GM18502 (cell line): ENCODE results near the gene NRIP2.
A peak's percentile ranks its signal among the peaks of the same experiment; 100 is the strongest.

Experiments
- ATAC-seq: cut with Tn5 transposase; IDR thresholded peaks from one replicate; pipeline ENCODE4 v1.9.1; 2021; ENCODE audit warnings: mild to moderate bottlenecking; ENCODE audit not compliant: unreplicated experiment, poor library complexity

Gene NRIP2

DNA sequence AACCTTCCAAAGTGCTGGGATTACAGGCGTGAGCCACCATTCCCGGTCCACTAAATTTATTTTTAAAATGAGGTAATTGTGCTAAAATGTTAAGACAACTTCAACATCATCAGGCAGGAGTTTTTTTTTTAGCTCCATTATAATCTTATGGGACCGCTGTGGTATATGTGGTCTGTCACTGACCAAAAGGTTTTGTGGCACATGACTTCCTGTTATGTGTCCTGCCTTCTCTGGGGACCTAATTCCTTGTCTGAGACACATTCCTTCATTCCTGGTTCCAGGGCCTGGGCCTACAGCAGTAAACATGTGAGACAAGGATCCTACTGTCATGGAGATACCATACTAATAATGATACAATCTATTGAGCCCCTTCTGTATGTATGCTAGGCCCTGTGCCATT lies 17.1 kb upstream of the NRIP2 start:
- no peak for ATAC-seq

DNA sequence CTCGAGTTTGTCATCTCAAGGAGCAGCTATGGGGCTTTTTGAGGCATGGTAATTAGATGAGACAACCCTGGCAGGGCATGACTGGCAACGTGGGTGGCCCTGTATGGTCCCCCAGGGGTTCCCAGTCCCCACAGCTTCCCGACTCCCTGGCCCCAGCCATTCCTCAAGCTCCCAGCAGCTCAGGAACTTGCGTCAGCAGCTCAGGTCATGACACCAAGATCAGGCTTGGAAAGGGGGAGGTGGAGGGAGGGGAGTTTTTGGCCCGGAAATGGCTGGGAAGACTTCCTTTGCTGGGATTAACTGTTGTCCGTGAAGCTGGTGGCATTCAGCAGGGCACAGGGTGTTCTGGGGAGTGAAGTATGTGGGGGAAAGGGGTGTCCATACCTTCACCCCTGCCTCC lies 10.4 kb upstream of the NRIP2 start:
- no peak for ATAC-seq

GRCh38 chr12:2844786-2845185 lies 10.0 kb upstream of the NRIP2 start:
- ATAC-seq, result no peak

GRCh38 chr12:2842948-2843347 lies 8.1 kb upstream of the NRIP2 start:
- no peak for ATAC-seq

DNA sequence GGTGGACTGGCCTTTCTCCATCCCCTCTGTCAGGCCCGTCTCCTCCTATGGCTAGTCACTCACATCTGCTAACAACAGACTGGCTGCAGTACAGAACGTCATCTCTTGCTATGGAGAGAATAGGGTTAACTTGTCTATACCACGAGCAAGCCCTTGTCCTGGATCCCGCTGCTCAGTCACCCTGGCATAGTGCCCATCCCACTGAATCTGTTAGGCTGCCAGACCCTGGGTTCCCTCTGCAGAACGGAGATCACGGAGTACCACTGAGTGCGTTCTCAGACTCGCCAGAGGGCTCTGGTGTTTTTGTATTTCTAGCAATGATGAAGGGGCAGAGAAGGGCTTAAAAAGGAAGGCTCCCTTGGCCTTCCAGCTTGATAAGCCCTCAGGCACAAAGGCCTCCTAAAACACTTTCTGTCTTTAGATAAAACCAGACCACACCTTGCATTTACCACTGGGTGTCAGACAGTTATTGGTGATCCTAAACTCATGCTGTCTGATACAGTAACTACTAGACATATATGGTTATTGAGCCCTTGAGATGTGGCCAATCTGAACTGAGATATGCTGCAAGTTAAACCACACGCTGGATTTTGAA lies 6.3 kb upstream of the NRIP2 start:
- no peak for ATAC-seq

DNA sequence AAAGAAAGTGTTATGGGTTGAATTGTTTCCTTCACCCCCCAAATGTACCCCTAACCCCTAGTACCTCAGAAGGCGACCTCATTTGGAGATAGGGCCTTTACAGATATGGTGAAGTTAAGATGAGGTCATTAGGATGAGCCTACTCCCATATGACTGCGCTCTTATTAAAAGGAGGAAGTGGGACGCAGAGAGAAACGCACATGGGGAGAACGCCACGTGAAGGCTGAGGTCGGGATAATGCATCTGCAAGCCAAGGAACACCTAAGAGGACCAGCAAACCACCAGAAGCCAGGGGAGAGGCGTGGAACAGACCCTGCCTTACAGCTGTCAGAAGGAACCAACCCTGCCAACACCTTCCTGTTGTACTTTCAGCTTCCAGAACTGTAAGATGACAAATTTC lies 1.7 kb upstream of the NRIP2 start:
- no peak for ATAC-seq

- ATAC-seq, result no peak
These were observed 1.0 kb upstream of the NRIP2 start for GRCh38 chr12:2835691-2836403.

DNA sequence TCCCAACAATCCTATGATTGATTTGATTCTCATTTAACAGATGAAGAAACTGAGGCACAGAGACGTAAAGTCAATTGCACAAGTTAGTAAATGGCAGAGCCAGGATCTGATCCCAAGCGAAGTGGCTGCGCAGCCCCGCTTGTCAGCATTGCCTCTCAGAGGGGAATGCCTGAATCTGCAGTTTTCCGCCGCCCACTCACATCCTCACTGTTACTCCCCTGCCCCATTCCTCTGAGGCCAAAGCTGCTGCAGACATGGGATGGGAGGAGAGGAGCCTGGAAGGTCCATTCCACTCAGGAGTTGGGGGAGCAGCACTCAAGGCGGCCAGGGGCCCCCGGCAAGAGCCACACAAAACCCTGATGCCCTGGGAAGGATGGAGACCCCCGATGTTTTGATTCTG lies 1.0 kb downstream of the NRIP2 start:
- ATAC-seq, result no peak

DNA sequence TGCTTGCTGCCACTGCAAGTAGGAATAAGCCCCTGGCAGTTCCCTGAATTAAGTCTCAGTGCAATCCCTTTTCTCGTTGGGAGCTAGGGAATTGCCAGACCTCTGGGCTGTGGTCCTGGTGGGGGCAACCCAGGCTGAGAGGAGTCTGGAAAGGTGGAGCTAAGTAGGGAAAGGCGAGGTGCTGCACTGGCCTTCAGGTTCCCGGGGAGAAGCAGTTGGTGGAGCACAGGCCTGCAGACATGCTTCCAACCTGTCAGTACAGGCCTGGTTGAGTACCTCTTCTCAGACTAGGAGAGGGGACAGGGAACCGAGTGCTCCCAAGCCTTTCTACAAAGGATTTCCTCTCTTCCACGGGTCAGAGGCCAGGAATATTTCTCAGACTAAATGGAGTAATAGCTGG lies 1.5 kb downstream of the NRIP2 start:
- ATAC-seq, result no peak

DNA sequence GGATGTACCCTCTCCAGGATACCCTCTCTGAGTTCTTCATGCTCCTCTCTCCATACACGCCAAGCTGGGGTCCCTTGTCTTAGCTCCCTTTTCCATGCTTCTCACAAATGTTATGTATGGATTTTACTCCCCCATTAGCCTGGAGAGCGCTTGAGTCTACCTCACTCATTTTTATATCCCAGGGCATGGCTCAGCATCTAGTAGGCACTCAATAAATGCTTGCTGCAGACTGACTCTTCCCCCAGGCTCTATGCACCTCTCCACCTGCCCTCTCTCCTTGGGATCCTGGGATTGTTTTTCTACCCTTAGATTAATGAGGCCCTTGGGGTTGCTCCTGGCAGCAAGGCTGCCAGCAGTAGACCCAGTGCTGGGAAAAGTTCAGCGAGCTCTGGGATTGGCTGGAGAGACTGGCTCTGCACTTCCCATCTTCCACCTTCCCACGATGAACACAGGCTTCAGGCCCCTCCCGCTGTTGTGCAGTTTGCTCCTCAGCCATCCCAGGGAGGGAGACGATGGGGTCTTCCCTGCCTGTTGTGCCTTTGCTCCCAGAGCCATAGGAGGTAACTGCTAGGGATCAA lies 2.2 kb downstream of the NRIP2 start:
- ATAC-seq, result no peak

DNA sequence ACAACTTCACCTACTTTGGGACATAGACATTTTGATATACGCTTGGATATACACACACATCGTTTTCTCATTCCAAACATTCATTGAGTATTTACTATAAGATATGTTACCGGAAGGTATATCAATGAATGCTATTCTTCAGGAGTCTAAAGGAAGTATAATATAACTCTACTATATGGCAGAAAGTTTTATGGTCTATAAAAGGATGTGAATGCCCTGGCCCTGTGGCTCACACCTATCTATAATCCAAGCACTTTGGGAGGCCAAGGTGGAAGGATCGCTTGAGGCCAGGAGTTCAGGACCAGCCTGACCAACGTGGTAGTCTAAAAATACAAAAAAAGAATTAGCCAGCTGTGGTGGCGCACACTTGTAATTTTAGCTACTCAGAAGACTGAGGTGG lies 5.6 kb downstream of the NRIP2 start:
- ATAC-seq, result no peak

DNA sequence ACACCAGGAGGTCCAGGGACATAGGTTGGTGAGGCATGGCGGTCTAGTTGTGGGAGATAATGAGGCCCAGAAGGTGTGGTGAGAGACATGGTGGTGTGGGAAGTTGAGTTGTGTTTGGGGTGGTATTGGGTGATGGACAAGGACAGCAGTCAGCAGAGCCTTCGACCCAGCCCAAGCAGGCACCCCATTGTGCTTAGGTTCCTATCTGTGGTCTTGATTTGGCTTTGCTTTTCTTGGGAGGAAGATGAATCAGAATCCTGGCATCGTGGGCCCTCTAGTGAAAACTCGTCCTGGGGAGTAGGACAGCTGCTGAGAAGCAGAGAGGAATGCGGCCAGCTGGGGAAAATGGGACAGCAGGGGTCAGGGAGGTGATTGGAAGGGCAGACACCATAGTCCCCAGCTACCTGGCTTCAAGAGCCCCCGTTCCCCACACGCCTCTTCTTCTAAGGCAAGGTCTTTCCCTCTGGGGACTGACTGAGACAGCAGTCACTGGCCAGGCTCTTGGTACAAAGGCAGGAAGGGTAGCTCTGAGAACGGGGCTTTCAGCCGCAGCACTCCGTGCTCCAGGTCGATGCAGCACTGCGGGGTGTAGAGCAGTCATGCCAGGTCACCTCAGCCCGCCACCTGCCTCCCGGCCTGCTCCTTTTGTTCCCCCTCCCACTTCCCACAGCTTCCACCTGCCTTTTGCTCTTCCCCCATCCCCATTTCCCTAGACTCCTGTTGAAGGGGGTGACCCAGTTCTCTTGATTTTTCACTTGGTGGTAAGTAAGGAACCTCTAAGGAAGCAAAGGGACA lies 7.9 kb downstream of the NRIP2 start:
- no peak for ATAC-seq

- ATAC-seq, result no peak
These were observed 8.8 kb downstream of the NRIP2 start for GRCh38 chr12:2826036-2826435.

GRCh38 chr12:2825132-2825531 lies 9.7 kb downstream of the NRIP2 start:
- no peak for ATAC-seq

GRCh38 chr12:2824541-2824940 lies 10.3 kb downstream of the NRIP2 start:
- ATAC-seq, result no peak

DNA sequence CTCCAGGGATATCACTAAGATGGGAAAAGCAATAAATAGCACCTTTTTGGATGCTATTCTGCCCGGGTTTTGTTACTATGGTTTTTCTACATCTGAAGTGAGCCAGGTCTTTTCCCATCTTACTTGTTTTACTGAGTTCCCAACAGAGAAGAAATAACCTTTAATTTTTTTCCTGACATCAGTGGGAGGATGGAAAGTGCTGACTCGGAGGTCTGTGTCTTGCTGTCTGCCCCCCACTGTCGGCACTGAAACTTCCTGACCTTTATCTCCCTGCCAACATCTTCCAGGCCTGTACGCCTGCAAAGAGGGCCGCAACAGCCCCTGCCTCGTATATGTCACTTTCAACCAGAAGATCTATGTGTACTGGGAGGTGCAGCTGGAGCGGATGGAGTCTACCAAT lies 11.4 kb downstream of the NRIP2 start:
- ATAC-seq, result no peak

DNA sequence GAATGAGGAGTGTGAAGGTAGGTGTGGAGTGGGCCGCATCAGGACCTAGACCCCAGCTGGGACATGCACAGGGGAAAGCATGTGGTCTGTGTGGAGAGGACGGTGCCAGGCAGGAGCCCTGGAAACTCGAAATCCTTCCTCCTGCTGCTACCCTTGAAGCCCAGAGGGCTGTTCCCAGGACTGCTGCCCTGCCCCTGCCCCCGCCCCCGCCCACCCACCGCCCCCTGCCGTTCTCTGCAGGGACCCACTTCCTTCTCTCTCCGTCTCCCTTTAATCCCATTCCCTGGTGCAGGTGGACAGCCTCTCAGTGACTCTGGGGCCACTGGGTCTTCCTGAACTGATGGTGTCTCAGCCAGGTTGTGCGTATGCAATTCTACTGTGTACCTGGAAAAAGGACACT lies 14.4 kb downstream of the NRIP2 start:
- no peak for ATAC-seq

DNA sequence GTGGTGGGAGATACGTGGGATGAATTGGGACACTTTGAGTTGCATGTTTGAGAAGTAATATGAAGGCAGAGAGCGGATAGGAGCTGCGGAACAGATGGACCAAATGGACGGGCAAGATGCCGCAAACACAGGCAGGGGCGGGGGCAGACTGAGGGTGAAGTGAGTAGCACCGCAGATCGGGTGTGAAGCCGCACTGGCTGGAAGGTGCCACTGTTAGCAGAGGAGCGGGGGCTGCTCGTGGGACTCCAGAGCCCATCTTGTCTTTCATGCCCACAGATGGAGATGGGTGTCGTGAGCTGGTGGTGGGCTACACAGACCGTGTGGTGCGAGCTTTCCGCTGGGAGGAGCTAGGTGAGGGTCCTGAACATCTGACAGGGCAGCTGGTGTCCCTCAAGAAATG lies 15.0 kb downstream of the NRIP2 start:
- no peak for ATAC-seq

- peak; percentile 39 for ATAC-seq
These were observed 21.3 kb downstream of the NRIP2 start for GRCh38 chr12:2813214-2814185.
